GM21825 (cell line): ENCODE results near the gene TTC39C.

Experiments used
- ATAC-seq: cut with Tn5 transposase; IDR thresholded peaks from one replicate; pipeline ENCODE4 v1.9.1; 2021; ENCODE audit warnings: mild to moderate bottlenecking, moderate library complexity; ENCODE audit not compliant: unreplicated experiment

The TTC39C gene

DNA sequence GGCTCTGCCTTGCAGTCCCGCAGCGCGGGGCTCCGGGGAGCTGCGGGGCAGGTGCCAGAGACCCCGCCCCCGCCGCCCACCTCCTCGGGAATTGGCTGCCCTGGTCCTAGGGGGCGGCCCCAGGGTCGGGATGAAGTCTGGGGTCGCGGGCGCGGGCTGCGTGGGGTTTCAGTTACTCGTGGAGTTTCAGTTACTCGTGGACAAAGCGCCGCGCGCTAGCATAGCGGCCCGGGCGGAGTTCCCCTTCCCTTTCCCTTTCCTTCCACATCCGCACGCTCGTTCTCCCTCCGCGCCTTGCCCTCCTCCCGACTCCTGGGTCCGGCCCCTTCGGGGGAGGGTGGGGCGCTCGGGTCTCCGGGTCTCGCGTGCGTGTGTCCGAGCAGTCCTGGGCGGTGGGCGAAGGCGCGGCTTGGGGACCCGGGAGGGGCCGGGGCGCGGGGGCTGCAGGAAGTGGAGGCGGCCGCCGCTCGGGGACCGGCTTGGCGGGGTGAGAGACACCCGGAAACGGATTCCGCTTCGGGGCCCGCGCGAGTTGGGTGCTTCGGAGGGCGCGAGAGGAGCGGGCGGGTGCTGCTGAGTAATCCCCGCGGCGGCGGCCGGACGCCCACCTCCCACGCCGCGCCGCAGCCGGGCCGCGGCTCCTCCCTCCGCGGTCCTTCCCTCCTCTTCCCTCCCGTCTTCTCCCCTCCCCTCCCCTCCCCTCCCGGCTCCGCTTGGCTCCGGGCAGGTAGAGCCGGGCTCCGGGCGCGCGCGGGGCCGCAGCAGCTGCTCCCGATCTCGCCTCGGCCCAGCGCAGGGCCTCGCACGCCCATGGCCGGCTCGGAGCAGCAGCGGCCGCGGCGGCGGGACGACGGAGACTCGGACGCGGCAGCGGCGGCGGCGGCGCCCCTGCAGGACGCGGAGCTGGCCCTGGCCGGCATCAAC is at the start of gene TTC39C:
Gene TTC39C (plus strand): TSS at position 693 of the 924 bp plus-strand sequence. CDS start 118 bp downstream, at position 811.
- ATAC-seq, result peak; percentile 33

GRCh38 chr18:23966909-23967308 is 47.6 kb upstream of the TTC39C start:
- no peak for ATAC-seq

DNA sequence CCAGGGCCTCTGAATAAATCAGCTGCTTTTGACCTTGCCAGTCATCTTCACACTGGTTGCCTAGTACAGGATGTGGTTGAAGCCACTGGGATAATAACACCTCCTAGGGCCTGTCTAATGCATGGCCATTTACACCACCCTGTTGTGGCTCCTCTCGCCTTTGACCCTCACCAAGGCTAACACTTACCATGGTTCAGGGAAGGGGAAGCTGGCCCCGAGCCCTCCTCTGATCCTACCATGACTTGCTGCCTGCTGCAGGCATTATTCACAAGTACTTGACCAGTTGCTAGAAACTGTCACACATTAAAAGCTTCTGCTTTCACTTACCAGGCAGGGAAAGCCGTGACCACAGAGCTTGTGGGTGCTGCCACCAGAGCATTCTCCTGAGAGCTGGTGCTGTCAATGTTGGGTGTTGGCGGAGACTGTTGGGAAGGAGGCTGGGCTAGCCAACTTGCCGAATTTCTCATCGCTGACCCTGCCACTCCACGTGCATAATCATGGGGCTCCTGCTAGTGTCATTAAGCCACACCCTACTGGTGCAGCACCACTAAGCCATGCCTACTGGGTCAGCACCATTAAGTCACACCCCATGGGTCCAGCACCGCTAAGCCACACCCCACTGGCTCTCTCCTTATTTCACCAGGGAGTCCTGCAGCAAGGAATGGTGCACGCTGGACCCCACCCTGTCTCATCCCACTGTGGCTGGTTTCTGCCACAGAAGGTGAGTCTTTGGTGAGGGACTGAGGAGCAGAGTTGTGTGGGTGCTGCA is 47.0 kb upstream of the TTC39C start:
- ATAC-seq, result peak; percentile 51

- ATAC-seq, result no peak
Measured at GRCh38 chr18:23968638-23969604, 45.6 kb upstream of the TTC39C start.

DNA sequence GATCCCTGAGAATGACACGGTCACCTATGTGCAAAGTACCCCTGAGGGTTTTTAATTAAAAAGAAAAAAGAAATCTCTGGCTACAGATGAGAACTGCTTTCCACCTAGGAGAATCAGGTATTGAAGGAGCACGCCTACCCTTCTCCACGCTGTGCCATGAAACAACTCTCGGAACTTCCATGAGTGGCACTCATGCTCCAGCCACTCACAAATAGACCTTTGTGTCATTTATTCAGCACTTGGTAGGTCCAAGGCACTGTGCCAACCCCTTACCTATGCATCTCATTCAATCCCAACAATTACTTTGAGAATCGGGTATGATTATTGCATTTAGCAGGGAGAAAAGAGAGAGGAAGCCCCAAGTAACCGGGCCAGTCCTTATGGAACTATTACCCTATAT is 44.9 kb upstream of the TTC39C start:
- no peak for ATAC-seq

- no peak for ATAC-seq
Measured at GRCh38 chr18:23970161-23971096, 44.1 kb upstream of the TTC39C start.

DNA sequence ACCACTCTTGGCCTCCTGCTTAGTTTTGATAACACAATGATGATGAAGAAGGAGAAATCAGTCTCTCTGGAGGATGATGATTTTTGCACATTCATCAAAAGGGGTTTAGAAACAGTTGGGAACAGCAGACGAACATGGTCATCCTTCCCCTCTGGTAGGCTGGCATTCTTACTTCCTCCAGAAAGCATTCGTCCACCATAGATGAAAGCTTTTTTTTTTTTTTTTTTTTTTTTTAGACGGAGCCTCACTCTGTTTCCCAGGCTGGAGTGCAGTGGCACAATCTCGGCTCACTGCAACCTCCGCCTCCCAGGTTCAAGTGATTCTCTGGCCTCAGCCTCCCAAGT is 43.5 kb upstream of the TTC39C start:
- no peak for ATAC-seq

- no peak for ATAC-seq
Measured at GRCh38 chr18:23971666-23972230, 42.8 kb upstream of the TTC39C start.

DNA sequence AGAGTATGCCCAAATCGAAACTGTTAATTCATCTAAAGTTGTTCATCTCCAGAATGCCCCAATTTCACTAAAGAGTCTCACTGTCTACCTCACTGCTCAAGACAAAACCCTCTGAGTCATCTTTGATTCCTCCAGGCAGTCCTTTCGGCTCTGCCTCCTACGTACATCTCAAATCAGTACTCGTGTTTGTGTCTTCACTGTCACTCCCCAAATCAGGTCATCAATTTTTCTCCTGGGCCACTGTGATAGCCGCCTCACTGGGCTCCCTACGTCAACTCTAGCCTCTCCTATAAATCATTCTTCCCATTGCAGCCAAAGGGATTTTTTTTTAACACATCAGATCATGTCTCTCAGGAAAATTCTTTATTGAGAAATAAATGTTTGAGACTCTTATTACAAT is 42.1 kb upstream of the TTC39C start:
- ATAC-seq, result peak; percentile 47

GRCh38 chr18:23977103-23977502 is 37.5 kb upstream of the TTC39C start:
- ATAC-seq, result no peak

GRCh38 chr18:23977719-23978483 is 36.7 kb upstream of the TTC39C start:
- no peak for ATAC-seq

DNA sequence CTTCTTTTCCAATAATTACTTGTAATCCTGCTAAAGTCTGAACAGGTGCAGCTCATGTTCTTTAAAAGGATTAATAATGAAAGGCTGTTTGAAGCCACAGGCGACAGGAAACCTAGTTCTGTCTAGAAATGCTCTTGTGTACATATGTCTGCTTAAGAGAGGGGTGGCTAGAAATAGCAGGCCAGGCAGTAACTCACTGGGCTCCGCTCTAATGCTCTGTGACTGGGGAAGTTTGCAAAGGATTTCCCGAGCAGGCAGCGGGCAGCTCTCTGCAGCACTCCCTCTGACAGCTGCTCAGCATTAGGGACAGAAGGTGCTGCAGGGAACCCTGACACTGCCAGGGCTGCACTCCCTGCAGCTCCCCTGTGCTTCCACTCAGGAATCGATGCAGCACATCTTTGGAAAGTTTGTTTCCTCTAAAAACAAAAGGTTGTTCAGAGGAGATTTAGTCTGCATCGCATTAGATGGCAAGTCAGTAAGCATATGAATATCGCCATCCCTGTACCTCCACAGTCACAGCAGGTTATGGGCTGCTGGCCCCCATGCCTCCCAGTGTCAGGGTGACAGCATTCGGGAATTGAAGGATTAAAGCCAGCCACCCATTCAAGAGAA is 33.1 kb upstream of the TTC39C start:
- ATAC-seq, result peak; percentile 92

- no peak for ATAC-seq
Measured at GRCh38 chr18:23982155-23983079, 32.1 kb upstream of the TTC39C start.

DNA sequence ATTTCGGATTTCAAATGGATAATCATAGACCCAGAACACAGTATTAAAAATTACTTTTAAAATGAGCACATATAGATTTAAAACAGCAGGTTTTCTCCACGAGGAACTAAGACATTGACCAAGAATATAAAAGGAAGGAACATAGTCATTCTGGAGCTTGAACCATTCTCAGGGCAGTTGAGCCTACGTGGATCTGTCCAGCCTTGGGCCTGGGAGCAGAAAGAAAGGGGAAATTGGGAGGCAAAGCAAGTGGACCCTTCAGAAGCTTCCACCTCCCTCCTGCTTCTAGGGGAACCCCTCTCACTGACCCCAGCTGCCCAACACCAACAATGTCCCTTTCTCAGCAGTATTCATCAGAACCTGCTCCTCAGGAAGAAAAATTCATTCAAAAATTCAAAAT is 31.4 kb upstream of the TTC39C start:
- no peak for ATAC-seq

- ATAC-seq, result no peak
Measured at GRCh38 chr18:23986600-23987359, 27.8 kb upstream of the TTC39C start.
